D721Med (cell line): Measurements from ENCODE around the gene SLC12A7.
"Not testable (repeated sequence)": the region's sequence is repeated elsewhere in the genome, so short reads cannot be mapped to it uniquely, and the experiment has no call there.

Experiments used
- DNase-seq: peaks from one replicate; pipeline ENCODE4 v3.0.0; 2011; ENCODE audit warnings: low spot score; ENCODE audit not compliant: insufficient read length
- FAIRE-seq: peaks from 2 replicates; lab custom pipeline; 2011; peaks lifted over from hg19 to GRCh38; lab: Jason Lieb, UNC
- TF ChIP-seq, protein P1 (sequence below): IDR thresholded peaks from 2 replicates; pipeline ENCODE4 v1.5.1; 2012; ENCODE audit warnings: mild to moderate bottlenecking, control low read depth; ENCODE audit not compliant: insufficient read depth; ENCODE audit errors: missing control alignments

SLC12A7 gene

DNA sequence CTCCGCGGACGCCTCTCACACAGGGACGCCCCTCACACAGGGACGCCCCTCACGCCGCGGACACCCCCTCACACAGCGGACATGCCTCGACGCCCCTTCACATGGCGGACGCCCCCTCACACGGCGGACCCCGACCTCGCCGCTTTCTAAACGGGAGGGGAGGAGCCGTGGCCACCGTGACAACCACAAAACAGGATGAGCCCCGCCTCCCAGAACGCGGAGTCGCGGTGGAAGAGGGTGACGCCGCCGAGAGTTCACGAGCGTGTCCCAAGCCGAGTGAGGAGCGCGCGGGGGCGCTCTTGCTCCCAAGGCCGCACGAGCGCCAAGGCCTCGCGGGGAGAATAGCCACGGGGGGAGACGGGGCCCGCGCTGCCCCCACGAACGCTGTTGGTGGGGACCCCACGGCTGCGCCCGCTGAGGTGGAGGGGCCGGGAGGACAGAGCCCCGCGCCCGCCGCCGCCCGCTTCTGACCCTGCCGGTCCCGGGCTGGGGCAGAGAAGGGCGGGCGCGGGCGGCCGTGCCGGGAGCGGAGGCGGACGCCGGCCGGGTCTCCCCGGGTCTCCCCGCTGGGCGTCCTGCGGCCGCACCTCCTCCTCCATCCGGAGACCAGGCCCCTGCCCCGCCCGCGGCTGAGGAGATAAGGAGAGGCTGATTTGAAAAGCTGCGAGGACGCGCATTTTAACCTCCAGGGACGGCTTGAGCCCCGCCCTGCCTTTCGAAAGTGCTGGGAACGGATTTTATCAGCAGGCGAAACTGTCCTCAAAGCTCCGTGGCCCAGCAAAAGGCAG, 107.2 kb downstream of the SLC12A7 start:
- no peak for FAIRE-seq
- TF ChIP-seq, protein P1, sequence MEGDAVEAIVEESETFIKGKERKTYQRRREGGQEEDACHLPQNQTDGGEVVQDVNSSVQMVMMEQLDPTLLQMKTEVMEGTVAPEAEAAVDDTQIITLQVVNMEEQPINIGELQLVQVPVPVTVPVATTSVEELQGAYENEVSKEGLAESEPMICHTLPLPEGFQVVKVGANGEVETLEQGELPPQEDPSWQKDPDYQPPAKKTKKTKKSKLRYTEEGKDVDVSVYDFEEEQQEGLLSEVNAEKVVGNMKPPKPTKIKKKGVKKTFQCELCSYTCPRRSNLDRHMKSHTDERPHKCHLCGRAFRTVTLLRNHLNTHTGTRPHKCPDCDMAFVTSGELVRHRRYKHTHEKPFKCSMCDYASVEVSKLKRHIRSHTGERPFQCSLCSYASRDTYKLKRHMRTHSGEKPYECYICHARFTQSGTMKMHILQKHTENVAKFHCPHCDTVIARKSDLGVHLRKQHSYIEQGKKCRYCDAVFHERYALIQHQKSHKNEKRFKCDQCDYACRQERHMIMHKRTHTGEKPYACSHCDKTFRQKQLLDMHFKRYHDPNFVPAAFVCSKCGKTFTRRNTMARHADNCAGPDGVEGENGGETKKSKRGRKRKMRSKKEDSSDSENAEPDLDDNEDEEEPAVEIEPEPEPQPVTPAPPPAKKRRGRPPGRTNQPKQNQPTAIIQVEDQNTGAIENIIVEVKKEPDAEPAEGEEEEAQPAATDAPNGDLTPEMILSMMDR = peak; percentile 51
- DNase-seq = no peak

DNA sequence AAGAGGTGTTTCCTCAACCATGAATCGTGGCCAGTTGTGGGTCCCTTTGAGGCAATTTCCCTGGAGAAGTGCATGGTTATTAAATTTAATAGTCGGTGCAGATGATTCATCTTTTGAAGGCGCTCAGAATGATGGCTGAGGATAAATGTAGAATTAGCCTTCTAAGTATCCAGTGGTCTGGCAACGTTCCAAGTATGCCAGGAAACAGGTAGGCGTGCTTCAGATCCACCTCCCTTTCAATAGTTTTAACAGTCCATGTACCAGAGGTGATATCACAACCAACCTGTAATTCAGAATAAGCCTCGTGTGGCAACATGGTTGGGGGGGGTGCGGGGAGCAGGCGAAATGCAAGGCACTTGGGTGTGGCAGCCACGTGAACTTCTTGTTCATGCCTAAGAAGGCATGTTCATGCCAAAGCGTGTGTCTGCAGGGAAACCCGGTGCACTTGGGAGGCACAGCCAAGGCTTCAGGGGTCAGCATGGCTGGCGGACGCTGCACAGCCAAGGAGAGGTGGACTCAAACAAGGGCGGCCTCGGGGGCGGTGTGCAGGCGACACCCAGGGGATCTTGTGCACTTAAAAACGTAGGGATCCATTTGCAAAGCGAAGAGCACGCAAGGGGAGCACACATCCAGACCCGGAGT, 108.4 kb downstream of the SLC12A7 start:
- DNase-seq (no peak), FAIRE-seq (no peak)
- TF ChIP-seq, protein P1 = no peak

DNA sequence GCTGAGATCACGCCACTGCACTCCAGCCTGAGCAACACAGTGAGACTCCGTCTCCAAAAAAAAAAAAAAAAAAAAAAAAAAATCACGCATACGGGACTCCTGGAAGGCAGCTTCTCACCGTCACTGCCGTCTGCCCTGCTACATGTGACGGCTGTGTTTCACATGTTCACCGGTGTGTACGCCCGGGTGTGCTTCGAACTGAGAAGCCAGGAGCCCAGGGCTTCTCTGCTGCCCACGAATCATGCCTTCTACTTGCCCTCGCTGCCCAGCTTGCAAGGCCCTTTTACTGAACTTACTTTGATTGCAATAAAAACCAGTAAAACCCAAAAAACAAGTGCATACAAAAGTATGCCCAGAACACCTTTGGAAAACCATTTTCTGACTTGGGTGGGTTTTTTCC, 109.0 kb downstream of the SLC12A7 start:
- no peak for FAIRE-seq
- TF ChIP-seq, protein P1 = no peak
- DNase-seq = no peak

DNA sequence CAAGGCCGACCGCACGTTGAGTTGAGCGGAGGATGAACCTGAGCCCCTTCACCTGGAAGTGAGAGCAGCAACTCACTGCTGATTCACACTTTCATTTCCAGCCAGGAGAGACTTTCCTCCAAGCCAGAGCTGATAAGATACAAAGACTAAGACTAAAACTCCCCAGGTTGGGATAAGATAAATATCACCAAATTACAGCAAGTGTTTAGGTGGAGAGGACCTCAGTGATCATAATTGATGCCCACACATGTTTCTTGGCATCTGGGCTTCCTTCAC, 109.7 kb downstream of the SLC12A7 start:
- FAIRE-seq (no peak), DNase-seq (no peak)
- TF ChIP-seq, protein P1 = no peak

DNA sequence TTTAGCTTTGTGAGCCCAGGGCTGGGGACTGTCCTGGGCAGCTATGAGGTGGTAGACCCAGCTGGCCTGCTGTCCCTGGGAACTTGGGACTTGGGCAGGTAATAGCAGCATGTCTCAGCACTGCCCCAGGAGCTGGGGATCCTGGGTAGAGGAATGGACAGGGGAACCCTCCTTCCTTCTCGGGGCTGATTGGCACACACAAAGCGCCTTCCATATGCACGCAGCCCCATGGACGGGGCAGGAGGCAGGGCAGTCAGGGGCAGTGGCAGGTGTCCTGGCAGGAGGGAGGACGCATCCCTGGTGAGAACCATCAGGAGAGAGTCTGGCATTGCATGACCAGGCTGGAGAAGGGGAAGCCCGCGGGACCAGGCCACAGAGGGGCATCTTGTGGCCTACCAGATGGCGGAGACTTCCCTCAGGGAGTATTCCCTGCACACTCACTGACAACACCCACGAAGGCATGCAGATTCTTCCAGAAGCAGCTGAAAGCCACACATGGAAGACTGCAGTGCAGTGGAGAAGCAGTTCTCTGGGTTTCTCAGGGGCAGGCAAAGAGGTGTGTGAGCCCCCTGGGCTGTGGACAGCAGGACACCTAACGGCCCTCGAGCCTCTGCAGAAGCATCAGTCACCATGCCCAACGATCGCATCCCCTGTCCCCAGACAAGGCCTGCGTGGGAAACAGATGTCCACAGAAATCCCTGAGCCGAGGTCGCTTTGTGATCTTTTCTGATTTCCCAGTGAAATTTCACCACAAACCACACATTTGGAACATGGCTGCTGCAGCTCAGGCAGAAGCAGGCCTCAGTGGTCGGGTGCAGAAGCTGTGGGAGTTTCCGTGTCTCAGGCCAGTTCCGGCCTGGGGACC, 110.2 kb downstream of the SLC12A7 start:
- FAIRE-seq = no peak
- TF ChIP-seq, protein P1 = no peak
- DNase-seq = no peak

DNA sequence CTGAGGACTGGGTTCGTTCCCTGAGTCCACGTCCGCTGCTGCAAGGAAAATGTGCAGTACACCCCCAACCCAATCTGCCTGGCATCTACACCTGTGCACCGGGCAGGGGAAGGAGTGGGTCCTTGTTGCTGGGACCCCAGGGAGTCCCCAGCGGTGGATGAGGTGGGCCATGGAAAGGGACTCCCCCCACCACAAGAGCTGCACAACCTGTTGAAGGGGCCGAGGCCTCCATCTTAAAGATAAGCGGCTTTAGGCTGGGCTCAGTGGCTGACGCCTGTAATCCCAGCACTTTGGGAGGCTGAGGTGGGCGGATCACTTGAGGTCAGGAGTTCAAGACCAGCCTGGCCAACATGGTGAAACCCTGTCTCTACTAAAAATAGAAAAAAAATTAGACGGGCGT, 111.0 kb downstream of the SLC12A7 start:
- FAIRE-seq, DNase-seq: not testable (repeated sequence)
